ENCODE data around the gene FAM98C.
A peak's percentile ranks its signal among the peaks of the same experiment; 100 is the strongest.

The FAM98C gene

DNA sequence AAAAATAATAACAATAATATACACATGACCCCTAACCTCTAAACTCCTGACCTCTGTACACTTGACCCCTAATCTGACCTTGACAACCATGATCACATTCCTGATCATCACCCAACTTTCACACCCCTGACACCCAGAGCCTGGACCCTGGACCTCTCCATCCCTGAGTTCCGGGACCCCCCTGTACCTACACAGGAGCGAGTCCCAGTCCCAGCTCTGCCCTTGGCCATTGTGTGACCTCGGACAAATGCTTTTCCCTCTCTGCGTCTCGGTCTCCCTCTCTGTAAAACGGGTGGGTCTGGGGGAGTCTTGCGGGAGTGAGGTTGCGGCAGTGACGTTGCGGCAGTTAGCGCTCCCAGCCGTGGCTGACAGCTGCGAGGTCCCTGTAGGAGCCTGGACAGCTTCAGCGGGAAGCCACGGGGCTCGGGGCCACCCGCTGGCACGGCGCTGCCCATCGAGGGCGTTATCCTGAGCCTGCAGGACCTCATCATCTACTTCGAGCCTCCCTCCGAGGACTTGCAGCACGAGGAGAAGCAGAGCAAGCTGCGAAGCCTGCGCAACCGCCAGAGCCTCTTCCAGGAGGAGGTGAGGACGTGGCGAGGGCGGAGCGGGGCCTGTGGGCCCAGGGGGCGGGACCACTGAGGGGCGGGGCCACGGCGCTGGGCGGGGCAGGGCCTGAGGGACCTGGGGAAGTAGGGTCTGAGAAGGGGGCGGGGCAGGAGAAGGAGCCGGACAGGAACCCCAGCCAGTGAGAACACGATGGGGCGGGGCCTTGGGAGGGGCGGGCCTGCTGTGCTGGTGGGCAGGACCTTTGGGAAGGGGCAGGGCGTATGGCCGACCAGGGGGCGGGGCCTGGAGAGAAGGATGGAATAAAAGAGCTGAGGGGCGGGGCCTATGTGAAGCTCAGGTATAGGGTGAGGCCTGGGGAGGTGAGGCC is 49.8 kb downstream of the FAM98C start:
- H3K27me3 ChIP-seq (ENCODE audit: low read depth), result no peaks in the 10 kb centered on the region
- peak in 1 of 2 experiments; percentile 77 for DNase-seq (ENCODE audit: low spot score in 2 of 2)

DNA sequence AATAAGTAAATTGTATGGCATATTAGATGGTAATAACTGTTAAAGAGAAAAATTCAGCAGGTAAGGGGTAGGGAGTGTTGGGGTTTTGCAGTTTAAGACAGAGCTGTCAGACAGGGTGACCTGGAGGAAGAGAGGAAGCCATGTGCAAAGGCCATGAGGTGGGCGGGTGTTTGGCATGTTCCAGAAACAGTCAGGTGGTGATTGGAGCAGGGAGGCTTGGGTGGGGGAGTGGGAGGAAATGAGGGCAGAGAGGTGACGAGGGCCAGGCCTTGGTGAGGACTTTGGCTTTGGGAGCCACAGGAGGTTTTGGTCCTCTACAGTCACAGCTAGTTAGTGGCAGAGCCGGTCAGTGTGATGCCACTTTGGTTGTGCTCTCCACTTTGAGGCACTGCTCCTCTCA is 50.7 kb downstream of the FAM98C start:
- H3K9me3 ChIP-seq, result no peaks in the 10 kb centered on the region
- no peaks in the 10 kb centered on the region for H3K27me3 ChIP-seq (ENCODE audit: low read depth)
- H3K4me1 ChIP-seq, result no peaks in the 10 kb centered on the region
- H3K4me3 ChIP-seq, result no peak overlapping the region
- in situ Hi-C loops (cut with MboI; ENCODE audit: low sequenced_read_pairs), result no loop called here
- no peak for DNase-seq (ENCODE audit: low spot score in 2 of 2)
- H3K36me3 ChIP-seq (replicated peaks), result no peaks in the 10 kb centered on the region

More for the DNA sequence above, 49.8 kb downstream of the FAM98C start:
- Histone ChIP-seq H3K36me3 (replicated peaks) (no peaks in the 10 kb centered on the region), H3K4me3 (no peak overlapping the region), H3K4me1 (no peaks in the 10 kb centered on the region), H3K9me3 (no peaks in the 10 kb centered on the region)
- in situ Hi-C loops (cut with MboI; ENCODE audit: low sequenced_read_pairs), result no loop called here

- H3K36me3 ChIP-seq (replicated peaks), result no peaks in the 10 kb centered on the region
- H3K27me3 ChIP-seq (ENCODE audit: low read depth), result no peaks in the 10 kb centered on the region
- no peak overlapping the region for H3K4me3 ChIP-seq
- DNase-seq (ENCODE audit: low spot score in 2 of 2), result peak; percentile 40 to 62
- H3K9me3 ChIP-seq, result no peaks in the 10 kb centered on the region
- H3K4me1 ChIP-seq, result no peaks in the 10 kb centered on the region
- in situ Hi-C loops (cut with MboI; ENCODE audit: low sequenced_read_pairs), result no loop called here
These were observed 52.1 kb downstream of the FAM98C start for GRCh38 chr19:38455031-38455430.

DNA sequence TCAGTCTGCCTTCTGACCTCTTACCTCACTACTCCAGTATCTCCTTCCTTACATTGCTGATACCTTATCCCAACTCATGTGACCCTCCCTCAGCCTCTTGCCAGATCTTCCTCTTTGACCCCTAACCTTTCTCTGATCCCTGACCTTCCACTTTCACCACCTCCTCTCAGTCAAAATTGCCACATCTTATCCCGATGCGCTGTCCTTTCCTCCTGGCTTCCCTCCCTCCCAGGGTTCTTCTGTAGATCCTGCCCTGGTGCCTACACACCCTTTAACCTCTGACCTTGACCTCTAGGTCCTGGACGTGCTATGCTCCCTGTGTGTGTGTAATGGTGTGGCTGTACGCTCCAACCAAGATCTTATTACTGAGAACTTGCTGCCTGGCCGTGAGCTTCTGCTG is 54.3 kb downstream of the FAM98C start:
- Histone ChIP-seq H3K4me3 (no peak overlapping the region), H3K36me3 (replicated peaks) (no peaks in the 10 kb centered on the region), H3K27me3 (ENCODE audit: low read depth) (no peaks in the 10 kb centered on the region), H3K4me1 (no peaks in the 10 kb centered on the region), H3K9me3 (no peaks in the 10 kb centered on the region)
- in situ Hi-C loops (cut with MboI; ENCODE audit: low sequenced_read_pairs), result no loop called here
- DNase-seq (ENCODE audit: low spot score in 2 of 2), result no peak

GRCh38 chr19:38457690-38458405 is 55.0 kb downstream of the FAM98C start:
- no peak overlapping the region for H3K4me3 ChIP-seq
- in situ Hi-C loops (cut with MboI; ENCODE audit: low sequenced_read_pairs), result no loop called here
- no peaks in the 10 kb centered on the region for H3K27me3 ChIP-seq (ENCODE audit: low read depth)
- no peak for DNase-seq (ENCODE audit: low spot score in 2 of 2)
- no peaks in the 10 kb centered on the region for H3K9me3 ChIP-seq
- no peaks in the 10 kb centered on the region for H3K4me1 ChIP-seq
- no peaks in the 10 kb centered on the region for H3K36me3 ChIP-seq (replicated peaks)

Data from HAP-1 (cell line).